GM12892 (cell line): Measurements from ENCODE around the gene ADGRA3.

Source experiments
- DNase-seq: peaks from one replicate; pipeline ENCODE4 v3.0.0; 2011; ENCODE audit not compliant: insufficient read length
- FAIRE-seq: peaks from 2 replicates; lab custom pipeline; 2011; peaks lifted over from hg19 to GRCh38; lab: Jason Lieb, UNC
- POLR2A ChIP-seq: IDR thresholded peaks from 2 replicates; pipeline ENCODE4 v1.6.1; 2011; ENCODE audit warnings: low read depth, low read length, control low read depth
- POLR2AphosphoS5 ChIP-seq: IDR thresholded peaks from 2 replicates; pipeline ENCODE4 v1.6.1; 2011; ENCODE audit warnings: low read depth, low read length, control low read depth
- TAF1 ChIP-seq: IDR thresholded peaks from 2 replicates; pipeline ENCODE4 v1.6.1; 2011; ENCODE audit warnings: low read depth, mild to moderate bottlenecking, control low read depth, low read length, borderline replicate concordance

Gene ADGRA3

GRCh38 chr4:22531311-22532019 lies 15.6 kb upstream of the ADGRA3 start:
- DNase-seq, result no peak
- no peak for FAIRE-seq
- no peak for TF ChIP-seq POLR2AphosphoS5

- TF ChIP-seq TAF1 (no peak), POLR2A (no peak), POLR2AphosphoS5 (no peak)
- FAIRE-seq (no peak), DNase-seq (no peak)
Measured at GRCh38 chr4:22524895-22525294, 9.0 kb upstream of the ADGRA3 start.

DNA sequence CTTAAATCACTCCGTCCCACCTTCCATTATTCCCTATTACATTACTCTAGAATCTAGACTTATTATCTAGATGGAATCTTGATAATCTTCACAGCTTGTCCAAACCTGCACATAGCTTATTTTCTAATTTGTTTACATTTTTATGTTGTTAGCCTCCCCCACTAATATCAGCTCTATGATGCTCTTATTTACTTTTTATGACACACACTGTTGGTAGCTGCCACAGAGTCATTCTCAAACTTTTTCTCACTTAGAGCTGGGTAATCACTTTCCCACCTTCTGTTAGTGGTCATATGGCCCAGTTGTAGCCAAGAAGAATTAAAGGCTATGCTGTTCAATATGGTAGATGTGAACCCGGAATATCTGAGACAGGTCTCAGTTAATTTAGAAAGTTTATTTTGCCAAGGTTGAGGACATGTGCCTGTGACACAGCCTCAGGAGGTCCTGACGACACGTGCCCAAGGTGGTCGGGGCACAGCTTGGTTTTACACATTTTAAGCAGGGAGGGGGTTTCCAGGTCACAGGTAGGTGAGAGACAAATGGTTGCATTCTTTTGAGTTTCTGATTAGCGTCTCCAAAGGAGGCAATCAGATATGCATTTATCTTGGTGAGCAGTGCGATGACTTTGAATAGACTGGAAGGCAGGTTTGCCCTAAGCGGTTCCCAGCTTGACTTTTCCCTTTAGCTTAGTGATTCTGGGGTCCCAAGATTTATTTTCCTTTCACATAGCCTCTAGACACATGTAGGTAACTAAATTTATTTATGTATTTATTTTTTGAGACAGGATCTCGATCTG lies 7.0 kb upstream of the ADGRA3 start:
- FAIRE-seq (no peak), DNase-seq (no peak)
- TF ChIP-seq POLR2A (no peak), POLR2AphosphoS5 (no peak), TAF1 (no peak)

- FAIRE-seq (no peak), DNase-seq (no peak)
- no peak for TF ChIP-seq TAF1
Measured at GRCh38 chr4:22522206-22522605, 6.3 kb upstream of the ADGRA3 start.

- DNase-seq (no peak), FAIRE-seq (no peak)
- TF ChIP-seq TAF1 (no peak), POLR2AphosphoS5 (no peak), POLR2A (no peak)
Measured at GRCh38 chr4:22521240-22521639, 5.4 kb upstream of the ADGRA3 start.

- TF ChIP-seq TAF1 (no peak), POLR2A (no peak), POLR2AphosphoS5 (no peak)
- DNase-seq (peak; percentile 22), FAIRE-seq (no peak)
Measured at GRCh38 chr4:22515145-22515887, 550 bp downstream of the ADGRA3 start.

- TF ChIP-seq TAF1 (no peak), POLR2A (no peak), POLR2AphosphoS5 (no peak)
- no peak for DNase-seq
- no peak for FAIRE-seq
Measured at GRCh38 chr4:22514481-22514880, 1.4 kb downstream of the ADGRA3 start.

GRCh38 chr4:22514001-22514400 lies 1.9 kb downstream of the ADGRA3 start:
- DNase-seq (no peak), FAIRE-seq (no peak)
- no peak for TF ChIP-seq POLR2A
- TF ChIP-seq POLR2AphosphoS5, result no peak
- TF ChIP-seq TAF1, result no peak

- DNase-seq (no peak), FAIRE-seq (no peak)
- TF ChIP-seq TAF1 (no peak), POLR2A (no peak), POLR2AphosphoS5 (no peak)
Measured at GRCh38 chr4:22512306-22512705, 3.6 kb downstream of the ADGRA3 start.

DNA sequence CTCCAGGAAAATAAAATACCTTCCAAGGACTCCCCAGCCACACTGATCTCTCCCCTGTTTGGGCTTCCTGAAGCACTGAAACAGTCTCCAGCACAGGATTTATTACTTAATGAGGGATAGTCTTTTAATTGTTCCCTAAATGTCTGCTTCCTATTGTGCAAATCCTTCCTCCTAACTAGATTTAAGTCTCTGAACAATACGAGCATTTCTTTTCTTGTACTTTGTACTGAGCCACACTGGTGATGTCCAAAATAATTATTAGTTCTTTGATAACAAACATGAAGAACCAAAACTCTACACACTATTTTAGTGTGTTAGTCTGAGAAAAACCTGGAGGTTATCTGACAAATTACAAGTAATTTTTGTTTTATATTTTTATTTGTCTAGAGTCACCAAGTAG lies 5.1 kb downstream of the ADGRA3 start:
- DNase-seq (no peak), FAIRE-seq (no peak)
- TF ChIP-seq POLR2A, result no peak
- no peak for TF ChIP-seq TAF1
- TF ChIP-seq POLR2AphosphoS5, result no peak

DNA sequence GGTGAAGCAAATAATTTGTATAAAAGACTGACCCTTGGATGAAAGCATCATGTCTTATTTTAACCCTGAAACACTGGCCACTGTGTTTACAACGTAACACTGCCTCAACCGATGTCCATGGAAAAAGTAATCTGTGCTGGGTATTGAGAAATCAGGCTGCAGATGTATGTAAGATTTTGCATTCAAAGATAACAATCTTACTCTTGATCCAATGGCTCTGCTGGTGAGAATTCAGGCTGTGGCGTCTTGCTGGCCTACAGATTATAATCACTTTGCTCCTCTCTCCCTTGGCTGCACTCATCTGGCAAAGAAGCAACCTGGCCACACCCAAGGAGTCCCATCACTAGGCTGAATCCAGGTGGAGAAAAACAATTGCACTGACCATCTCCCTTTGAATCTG lies 7.5 kb downstream of the ADGRA3 start:
- FAIRE-seq (no peak), DNase-seq (no peak)
- TF ChIP-seq POLR2A (no peak), POLR2AphosphoS5 (no peak), TAF1 (no peak)

DNA sequence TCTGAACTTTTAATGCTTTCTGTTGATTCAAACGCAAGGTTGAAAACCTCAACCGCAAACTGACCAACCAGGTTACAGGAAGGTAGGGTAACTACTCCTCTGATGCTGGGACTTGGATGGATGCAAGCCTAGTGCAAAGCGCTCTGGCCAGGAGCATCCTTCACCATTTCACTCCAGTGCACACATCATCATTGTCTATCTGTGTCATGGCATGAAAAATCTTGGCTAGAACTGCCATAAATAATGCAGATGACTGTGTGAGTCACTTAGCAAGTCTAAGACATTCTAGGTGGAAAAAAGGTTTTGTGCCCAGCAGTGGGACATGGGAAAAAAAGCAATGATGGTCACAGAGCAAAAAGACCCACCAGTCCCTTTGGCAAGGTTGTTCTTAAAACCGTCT lies 10.9 kb downstream of the ADGRA3 start:
- TF ChIP-seq TAF1, result no peak
- no peak for TF ChIP-seq POLR2AphosphoS5
- TF ChIP-seq POLR2A, result no peak
- FAIRE-seq (no peak), DNase-seq (no peak)

- DNase-seq (no peak), FAIRE-seq (no peak)
- TF ChIP-seq TAF1 (no peak), POLR2A (no peak), POLR2AphosphoS5 (no peak)
Measured at GRCh38 chr4:22504447-22504846, 11.4 kb downstream of the ADGRA3 start.
